ENCODE measurements around the gene TAF9B. TPM values are rescaled to one million over a fixed set of nuclear protein-coding genes. Genes with fewer than 3 reads are reported as not detected.
"Not testable (repeated sequence)": the region's sequence is repeated elsewhere in the genome, so short reads cannot be mapped to it uniquely, and the experiment has no call there.

Gene TAF9B
- polyA plus RNA-seq: 8.4 TPM

GRCh38 chrX:78139160-78140123 lies at the start of gene TAF9B:
TAF9B (minus strand) TSS chrX:78139650; CDS start chrX:78139611, 39 bp downstream.
- H3K4me1 Mint-ChIP-seq: peaks cover 0 to 3% (median 1%) of the 10 kb centered on the region in 3 donors
- H3K4me3 Mint-ChIP-seq: peak within 1 kb of the TSS; percentile 92 to 96 (median 94)
- H3K36me3 Mint-ChIP-seq: no peaks in the 10 kb centered on the region
- no peaks in the 10 kb centered on the region for H3K27me3 Mint-ChIP-seq
- peaks cover 0 to 2% (median 0%) of the 10 kb centered on the region in 3 donors for H3K9me3 Mint-ChIP-seq
- peak within 1 kb of the TSS; percentile 23 to 82 (median 78) for H3K27ac Mint-ChIP-seq

- Mint-ChIP-seq H3K9me3 (peaks cover 0 to 4% (median 2%) of the 10 kb centered on the region in 3 donors), H3K4me3 (no peak overlapping the region), H3K27ac (no peak overlapping the region), H3K4me1 (no peaks in the 10 kb centered on the region), H3K27me3 (peaks cover 1% of the 10 kb centered on the region), H3K36me3 (no peaks in the 10 kb centered on the region)
Observed at GRCh38 chrX:78182881-78183280, 43.4 kb upstream of the TAF9B start.

GRCh38 chrX:78181307-78181706 lies 41.9 kb upstream of the TAF9B start:
- Mint-ChIP-seq H3K27ac (no peak overlapping the region), H3K9me3 (peaks cover 0 to 2% (median 2%) of the 10 kb centered on the region in 3 donors), H3K36me3 (no peaks in the 10 kb centered on the region), H3K4me1 (no peaks in the 10 kb centered on the region), H3K27me3 (peaks cover 1% of the 10 kb centered on the region), H3K4me3 (no peak overlapping the region)

GRCh38 chrX:78168065-78168464 lies 28.6 kb upstream of the TAF9B start:
- Mint-ChIP-seq H3K27ac (no peak overlapping the region), H3K36me3 (peaks cover 6% of the 10 kb centered on the region), H3K9me3 (no peaks in the 10 kb centered on the region), H3K27me3 (no peaks in the 10 kb centered on the region), H3K4me1 (no peaks in the 10 kb centered on the region), H3K4me3 (no peak overlapping the region)

GRCh38 chrX:78165425-78165824 lies 26.0 kb upstream of the TAF9B start:
- no peak overlapping the region for H3K27ac Mint-ChIP-seq
- no peak overlapping the region for H3K4me3 Mint-ChIP-seq

GRCh38 chrX:78163175-78163574 lies 23.7 kb upstream of the TAF9B start:
- H3K9me3 Mint-ChIP-seq, H3K27ac Mint-ChIP-seq, H3K27me3 Mint-ChIP-seq, H3K36me3 Mint-ChIP-seq, H3K4me1 Mint-ChIP-seq, H3K4me3 Mint-ChIP-seq: not testable (repeated sequence)

More at GRCh38 chrX:78165425-78165824, 26.0 kb upstream of the TAF9B start:
- Mint-ChIP-seq H3K36me3 (peaks cover 6% of the 10 kb centered on the region), H3K9me3 (peaks cover 0 to 2% (median 0%) of the 10 kb centered on the region in 3 donors), H3K27me3 (peaks cover 3% of the 10 kb centered on the region), H3K4me1 (peaks cover 4 to 9% (median 5%) of the 10 kb centered on the region in 3 donors)

GRCh38 chrX:78160711-78161110 lies 21.3 kb upstream of the TAF9B start:
- H3K27ac Mint-ChIP-seq: peak overlapping the region in 1 of 3 donors; percentile 45
- H3K27me3 Mint-ChIP-seq: peaks cover 10% of the 10 kb centered on the region
- H3K9me3 Mint-ChIP-seq, H3K4me1 Mint-ChIP-seq, H3K36me3 Mint-ChIP-seq: not testable (repeated sequence)
- peak overlapping the region in 1 of 4 donors; percentile 24 for H3K4me3 Mint-ChIP-seq

GRCh38 chrX:78157846-78158245 lies 18.4 kb upstream of the TAF9B start:
- peaks cover 10% of the 10 kb centered on the region for H3K27me3 Mint-ChIP-seq
- not testable (repeated sequence) for H3K27ac Mint-ChIP-seq, H3K9me3 Mint-ChIP-seq, H3K4me1 Mint-ChIP-seq, H3K4me3 Mint-ChIP-seq, H3K36me3 Mint-ChIP-seq

GRCh38 chrX:78157373-78157772 lies 17.9 kb upstream of the TAF9B start:
- not testable (repeated sequence) for H3K4me1 Mint-ChIP-seq, H3K9me3 Mint-ChIP-seq, H3K4me3 Mint-ChIP-seq, H3K36me3 Mint-ChIP-seq, H3K27ac Mint-ChIP-seq
- peaks cover 10% of the 10 kb centered on the region for H3K27me3 Mint-ChIP-seq

- not testable (repeated sequence) for H3K36me3 Mint-ChIP-seq
Observed at GRCh38 chrX:78147002-78147540, 7.6 kb upstream of the TAF9B start.

GRCh38 chrX:78140206-78140605 lies 756 bp upstream of the TAF9B start:
- peak overlapping the region in 1 of 3 donors; percentile 13 for H3K27ac Mint-ChIP-seq
- H3K4me1 Mint-ChIP-seq: peaks cover 0 to 3% (median 1%) of the 10 kb centered on the region in 3 donors
- no peaks in the 10 kb centered on the region for H3K36me3 Mint-ChIP-seq
- H3K4me3 Mint-ChIP-seq: peak overlapping the region in 3 of 4 donors; percentile 82 to 93 (median 92)
- H3K9me3 Mint-ChIP-seq: peaks cover 0 to 2% (median 0%) of the 10 kb centered on the region in 3 donors
- H3K27me3 Mint-ChIP-seq: no peaks in the 10 kb centered on the region

More at GRCh38 chrX:78147002-78147540, 7.6 kb upstream of the TAF9B start:
- H3K4me3 Mint-ChIP-seq, H3K27me3 Mint-ChIP-seq, H3K27ac Mint-ChIP-seq, H3K4me1 Mint-ChIP-seq: not testable (repeated sequence)
- peaks cover 2 to 31% (median 18%) of the 10 kb centered on the region in 3 donors for H3K9me3 Mint-ChIP-seq

- H3K27ac Mint-ChIP-seq: peak overlapping the region in 1 of 3 donors; percentile 25
Observed at GRCh38 chrX:78133238-78133960, 6.1 kb downstream of the TAF9B start.

GRCh38 chrX:78131117-78131516 lies 8.3 kb downstream of the TAF9B start:
- Mint-ChIP-seq H3K9me3 (no peaks in the 10 kb centered on the region), H3K27me3 (no peaks in the 10 kb centered on the region), H3K27ac (no peak overlapping the region), H3K36me3 (peaks cover 3% of the 10 kb centered on the region), H3K4me3 (no peak overlapping the region), H3K4me1 (peaks cover 0 to 1% (median 0%) of the 10 kb centered on the region in 3 donors)

More at GRCh38 chrX:78133238-78133960, 6.1 kb downstream of the TAF9B start:
- Mint-ChIP-seq H3K4me3 (no peak overlapping the region), H3K4me1 (peaks cover 0 to 1% (median 1%) of the 10 kb centered on the region in 3 donors), H3K36me3 (peaks cover 3% of the 10 kb centered on the region), H3K9me3 (no peaks in the 10 kb centered on the region), H3K27me3 (no peaks in the 10 kb centered on the region)

- Mint-ChIP-seq H3K27me3 (no peaks in the 10 kb centered on the region), H3K36me3 (peaks cover 3% of the 10 kb centered on the region), H3K9me3 (no peaks in the 10 kb centered on the region), H3K4me1 (peaks cover 0 to 1% (median 0%) of the 10 kb centered on the region in 3 donors), H3K27ac (peak overlapping the region in 1 of 3 donors; percentile 4), H3K4me3 (no peak overlapping the region)
Observed at GRCh38 chrX:78130396-78130795, 9.1 kb downstream of the TAF9B start.

GRCh38 chrX:78129714-78130113 lies 9.7 kb downstream of the TAF9B start:
- Mint-ChIP-seq H3K4me1 (peaks cover 0 to 1% (median 0%) of the 10 kb centered on the region in 3 donors), H3K4me3 (no peak overlapping the region), H3K27me3 (no peaks in the 10 kb centered on the region), H3K27ac (no peak overlapping the region), H3K9me3 (no peaks in the 10 kb centered on the region), H3K36me3 (peaks cover 3% of the 10 kb centered on the region)
